C1 segment of cervical spinal cord (tissue), 14 donors: ENCODE measurements around the gene ECI1.

Experiments
- DNase-seq, 14 donors: peaks; one replicate each; lab custom pipeline; 2025; lab: John Stamatoyannopoulos, UW

The ECI1 gene

GRCh38 chr16:2251296-2252111, at the start of gene ECI1:
ECI1 (minus strand) TSS chr16:2251587; CDS start chr16:2251566, 21 bp downstream.
- peak; percentile 26 to 95 (median 89) for DNase-seq

- no peak for DNase-seq
Measured at GRCh38 chr16:2299915-2300192, 48.5 kb upstream of the ECI1 start.

GRCh38 chr16:2299121-2299914, 47.9 kb upstream of the ECI1 start:
- no peak for DNase-seq

- no peak for DNase-seq
Measured at GRCh38 chr16:2298621-2299020, 47.2 kb upstream of the ECI1 start.

- DNase-seq: no peak
Measured at GRCh38 chr16:2297506-2297860, 46.1 kb upstream of the ECI1 start.

GRCh38 chr16:2296661-2297505, 45.5 kb upstream of the ECI1 start:
- DNase-seq: peak in 3 of 14 donors; percentile 1 to 8 (median 6)

- DNase-seq: no peak
Measured at GRCh38 chr16:2295056-2295798, 43.8 kb upstream of the ECI1 start.

GRCh38 chr16:2292221-2292620, 40.8 kb upstream of the ECI1 start:
- no peak for DNase-seq

GRCh38 chr16:2289282-2289681, 37.9 kb upstream of the ECI1 start:
- no peak for DNase-seq

- DNase-seq: no peak
Measured at GRCh38 chr16:2288726-2289125, 37.3 kb upstream of the ECI1 start.

GRCh38 chr16:2287916-2288547, 36.6 kb upstream of the ECI1 start:
- no peak for DNase-seq

- no peak for DNase-seq
Measured at GRCh38 chr16:2286550-2286949, 35.2 kb upstream of the ECI1 start.

GRCh38 chr16:2285731-2286191, 34.4 kb upstream of the ECI1 start:
- no peak for DNase-seq

GRCh38 chr16:2284797-2285576, 33.6 kb upstream of the ECI1 start:
- no peak for DNase-seq

- no peak for DNase-seq
Measured at GRCh38 chr16:2284001-2284770, 32.8 kb upstream of the ECI1 start.

GRCh38 chr16:2282866-2283555, 31.6 kb upstream of the ECI1 start:
- DNase-seq: peak in 1 of 14 donors; percentile 9

- DNase-seq: no peak
Measured at GRCh38 chr16:2282262-2282661, 30.9 kb upstream of the ECI1 start.

- DNase-seq: no peak
Measured at GRCh38 chr16:2280981-2281542, 29.7 kb upstream of the ECI1 start.
